ENCODE results near the gene PROX2.

- no peak for TF ChIP-seq CTCF (IDR thresholded peaks at IDR 0.05)
- TF ChIP-seq POLR2A (IDR thresholded peaks at IDR 0.05) = no peak
Measured at GRCh38 chr14:74902941-74903705, 27.2 kb upstream of the PROX2 start.
